NCI-H1105 treated with DMSO at 0.1 percent for 48 hours (cell line): Measurements from ENCODE around the gene QSER1.

ENCODE experiments used
- DNase-seq: peaks from one replicate; lab custom pipeline; 2025; lab: John Stamatoyannopoulos, UW

The QSER1 gene

GRCh38 chr11:32890843-32891656, 1.6 kb upstream of the QSER1 start:
- DNase-seq = peak; percentile 82

GRCh38 chr11:32891657-32892354, 805 bp upstream of the QSER1 start:
- DNase-seq = peak; percentile 74

GRCh38 chr11:32893093-32893342, 407 bp downstream of the QSER1 start:
- DNase-seq = no peak

GRCh38 chr11:32893343-32894148, 935 bp downstream of the QSER1 start:
- DNase-seq = peak; percentile 57

GRCh38 chr11:32894149-32894827, 1.7 kb downstream of the QSER1 start:
- DNase-seq = peak; percentile 89

GRCh38 chr11:32894921-32895320, 2.3 kb downstream of the QSER1 start:
- no peak for DNase-seq

GRCh38 chr11:32895471-32895870, 2.9 kb downstream of the QSER1 start:
- no peak for DNase-seq

GRCh38 chr11:32897103-32897502, 4.5 kb downstream of the QSER1 start:
- DNase-seq = no peak

GRCh38 chr11:32899438-32899837, 6.8 kb downstream of the QSER1 start:
- no peak for DNase-seq

GRCh38 chr11:32902089-32902665, 9.6 kb downstream of the QSER1 start:
- no peak for DNase-seq

- DNase-seq = no peak
These were observed 12.5 kb downstream of the QSER1 start for GRCh38 chr11:32905028-32905667.

GRCh38 chr11:32908619-32909018, 16.0 kb downstream of the QSER1 start:
- DNase-seq = no peak

- no peak for DNase-seq
These were observed 18.8 kb downstream of the QSER1 start for GRCh38 chr11:32911413-32911812.

GRCh38 chr11:32913445-32913844, 20.8 kb downstream of the QSER1 start:
- no peak for DNase-seq

- DNase-seq = no peak
These were observed 23.8 kb downstream of the QSER1 start for GRCh38 chr11:32916361-32916760.

GRCh38 chr11:32916994-32917393, 24.4 kb downstream of the QSER1 start:
- DNase-seq = no peak

GRCh38 chr11:32918427-32918826, 25.8 kb downstream of the QSER1 start:
- no peak for DNase-seq

- DNase-seq = no peak
These were observed 26.7 kb downstream of the QSER1 start for GRCh38 chr11:32919338-32919737.

GRCh38 chr11:32920570-32920969, 28.0 kb downstream of the QSER1 start:
- DNase-seq = no peak

GRCh38 chr11:32921204-32921603, 28.6 kb downstream of the QSER1 start:
- no peak for DNase-seq

- no peak for DNase-seq
These were observed 39.0 kb downstream of the QSER1 start for GRCh38 chr11:32931606-32932005.
